Measurements from ENCODE around the gene KANSL1. TPM values are rescaled to one million over a fixed set of nuclear protein-coding genes. Genes with fewer than 3 reads are reported as not detected.
"Not testable (repeated sequence)": the region's sequence is repeated elsewhere in the genome, so short reads cannot be mapped to it uniquely, and the experiment has no call there.

Gene KANSL1
- total RNA-seq, 1 donor from 2014 or later, result 129 TPM

DNA sequence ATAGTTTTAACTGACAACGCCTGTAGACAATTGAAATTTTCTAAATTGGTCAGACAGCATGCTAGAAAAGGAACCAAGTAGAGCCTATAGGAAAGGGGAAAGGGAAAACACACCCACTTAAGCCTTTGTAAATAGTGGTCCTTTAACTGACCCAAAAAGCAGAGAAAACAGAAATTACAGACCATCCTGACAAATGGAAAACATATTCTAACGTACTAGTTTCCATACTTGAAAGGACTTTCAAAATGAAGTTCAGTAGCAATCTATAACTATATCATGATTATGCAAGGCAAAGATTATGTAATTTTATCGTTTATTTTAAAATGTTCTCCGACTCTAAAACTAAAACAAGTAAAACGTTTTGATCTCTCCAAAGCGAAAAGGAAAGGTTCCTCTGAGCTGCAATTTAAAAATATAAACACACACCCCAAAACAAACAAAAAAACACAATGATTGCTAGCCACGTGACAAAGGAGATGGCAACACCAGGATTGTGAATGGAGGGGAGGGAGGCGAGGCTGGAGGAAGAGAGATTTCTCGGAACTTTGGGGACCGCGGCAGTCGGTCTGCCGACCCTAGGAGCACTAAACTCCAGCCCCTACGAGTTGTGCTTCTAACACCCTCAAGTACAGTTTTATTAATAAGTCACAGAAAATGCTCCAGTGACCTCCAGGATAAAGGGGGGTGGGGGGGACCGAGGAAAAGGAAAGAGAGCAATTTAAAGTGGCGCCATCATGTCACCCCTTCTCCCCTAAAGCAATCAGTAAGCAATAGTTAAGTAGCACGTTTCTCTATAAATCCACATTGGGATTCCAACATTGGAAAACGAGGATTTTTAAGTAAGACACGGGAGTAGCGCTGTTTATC lies 1.7 kb downstream of the KANSL1 start:
- H3K4me1 Mint-ChIP-seq (ENCODE audit: unreplicated experiment), result peaks cover 47% of the 10 kb centered on the region
- TF ChIP-seq, protein P1, sequence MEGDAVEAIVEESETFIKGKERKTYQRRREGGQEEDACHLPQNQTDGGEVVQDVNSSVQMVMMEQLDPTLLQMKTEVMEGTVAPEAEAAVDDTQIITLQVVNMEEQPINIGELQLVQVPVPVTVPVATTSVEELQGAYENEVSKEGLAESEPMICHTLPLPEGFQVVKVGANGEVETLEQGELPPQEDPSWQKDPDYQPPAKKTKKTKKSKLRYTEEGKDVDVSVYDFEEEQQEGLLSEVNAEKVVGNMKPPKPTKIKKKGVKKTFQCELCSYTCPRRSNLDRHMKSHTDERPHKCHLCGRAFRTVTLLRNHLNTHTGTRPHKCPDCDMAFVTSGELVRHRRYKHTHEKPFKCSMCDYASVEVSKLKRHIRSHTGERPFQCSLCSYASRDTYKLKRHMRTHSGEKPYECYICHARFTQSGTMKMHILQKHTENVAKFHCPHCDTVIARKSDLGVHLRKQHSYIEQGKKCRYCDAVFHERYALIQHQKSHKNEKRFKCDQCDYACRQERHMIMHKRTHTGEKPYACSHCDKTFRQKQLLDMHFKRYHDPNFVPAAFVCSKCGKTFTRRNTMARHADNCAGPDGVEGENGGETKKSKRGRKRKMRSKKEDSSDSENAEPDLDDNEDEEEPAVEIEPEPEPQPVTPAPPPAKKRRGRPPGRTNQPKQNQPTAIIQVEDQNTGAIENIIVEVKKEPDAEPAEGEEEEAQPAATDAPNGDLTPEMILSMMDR (conservative IDR thresholded peaks at IDR 0.05), result no peak
- peak overlapping the region; percentile 97 for H3K27ac Mint-ChIP-seq
- no peaks in the 10 kb centered on the region for H3K27me3 Mint-ChIP-seq
- DNase-seq (ENCODE audit: extremely low spot score, unreplicated experiment), result no peak
- H3K4me3 Mint-ChIP-seq, result peak overlapping the region; percentile 91
- no peaks in the 10 kb centered on the region for H3K9me3 Mint-ChIP-seq
- peaks cover 11% of the 10 kb centered on the region for H3K36me3 Mint-ChIP-seq

DNA sequence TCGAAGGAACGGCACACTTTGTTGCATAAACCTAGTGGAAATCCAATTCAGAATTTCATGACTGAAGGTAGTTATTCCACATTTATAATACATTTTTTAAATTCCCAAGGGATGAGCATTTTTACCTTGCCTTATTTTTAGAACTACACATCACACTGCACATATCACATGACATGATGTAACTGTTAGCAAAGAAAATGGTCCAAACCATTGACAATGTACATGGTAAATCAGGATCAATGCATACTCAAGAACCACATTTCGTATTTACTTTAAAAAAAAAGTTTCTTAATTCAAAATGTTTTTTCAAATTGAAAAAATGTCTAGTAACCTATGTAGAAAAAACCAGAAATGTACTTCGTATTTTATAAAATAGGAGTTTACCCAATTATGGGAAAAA lies 2.5 kb downstream of the KANSL1 start:
- H3K27ac Mint-ChIP-seq, result peak overlapping the region; percentile 81
- H3K36me3 Mint-ChIP-seq, result peaks cover 11% of the 10 kb centered on the region
- TF ChIP-seq, protein P1 (conservative IDR thresholded peaks at IDR 0.05), result no peak
- H3K4me1 Mint-ChIP-seq (ENCODE audit: unreplicated experiment), result peaks cover 48% of the 10 kb centered on the region
- H3K4me3 Mint-ChIP-seq, result peak overlapping the region; percentile 91
- no peaks in the 10 kb centered on the region for H3K27me3 Mint-ChIP-seq
- DNase-seq (ENCODE audit: extremely low spot score, unreplicated experiment), result no peak
- no peaks in the 10 kb centered on the region for H3K9me3 Mint-ChIP-seq

DNA sequence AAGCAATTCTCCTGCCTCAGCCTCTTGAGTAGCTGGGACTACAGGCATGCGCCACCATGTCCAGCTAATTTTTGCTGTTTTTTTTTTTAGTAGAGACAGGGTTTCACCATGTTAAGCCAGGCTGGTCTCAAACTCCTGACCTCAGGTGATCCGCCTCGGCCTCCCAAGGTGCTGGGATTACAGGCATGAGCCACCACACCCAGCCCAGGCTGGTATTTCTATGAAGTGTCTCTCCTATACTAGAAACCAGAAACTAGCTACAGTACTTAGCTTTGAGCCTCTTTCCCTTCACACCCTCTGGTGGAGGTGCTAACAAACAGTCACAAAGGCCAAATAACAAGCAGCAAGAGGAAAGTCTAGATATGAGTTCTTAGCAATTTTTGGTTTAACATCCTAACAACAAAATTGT lies 6.4 kb downstream of the KANSL1 start:
- not testable (repeated sequence) for H3K27me3 Mint-ChIP-seq; DNase-seq (ENCODE audit: extremely low spot score, unreplicated experiment); H3K9me3 Mint-ChIP-seq
- peak overlapping the region; percentile 83 for H3K27ac Mint-ChIP-seq
- H3K4me3 Mint-ChIP-seq, result peak overlapping the region; percentile 35
- TF ChIP-seq, protein P1 (conservative IDR thresholded peaks at IDR 0.05), result peak; percentile 58
- peaks cover 18% of the 10 kb centered on the region for H3K36me3 Mint-ChIP-seq
- peaks cover 66% of the 10 kb centered on the region for H3K4me1 Mint-ChIP-seq (ENCODE audit: unreplicated experiment)

DNA sequence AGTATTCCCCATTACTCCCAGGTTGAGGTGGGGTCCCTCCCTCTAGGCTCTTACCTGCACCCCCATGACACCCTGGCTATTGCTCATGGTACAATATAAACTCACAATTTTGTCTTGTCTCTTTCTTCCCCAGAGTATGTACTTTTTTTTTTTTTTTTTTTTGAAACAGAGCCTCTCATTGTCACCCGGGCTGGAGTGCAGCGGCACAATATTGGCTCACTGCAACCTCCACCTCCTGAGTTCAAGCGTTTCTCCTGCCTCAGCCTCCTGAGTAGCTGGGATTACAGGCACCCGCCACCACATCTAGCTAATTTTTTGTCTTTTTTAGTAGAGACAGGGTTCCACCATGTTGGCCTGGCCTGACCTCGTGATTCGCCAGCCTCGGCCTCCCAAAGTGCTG lies 8.5 kb downstream of the KANSL1 start:
- H3K36me3 Mint-ChIP-seq, result peaks cover 13% of the 10 kb centered on the region
- no peak overlapping the region for H3K27ac Mint-ChIP-seq

DNA sequence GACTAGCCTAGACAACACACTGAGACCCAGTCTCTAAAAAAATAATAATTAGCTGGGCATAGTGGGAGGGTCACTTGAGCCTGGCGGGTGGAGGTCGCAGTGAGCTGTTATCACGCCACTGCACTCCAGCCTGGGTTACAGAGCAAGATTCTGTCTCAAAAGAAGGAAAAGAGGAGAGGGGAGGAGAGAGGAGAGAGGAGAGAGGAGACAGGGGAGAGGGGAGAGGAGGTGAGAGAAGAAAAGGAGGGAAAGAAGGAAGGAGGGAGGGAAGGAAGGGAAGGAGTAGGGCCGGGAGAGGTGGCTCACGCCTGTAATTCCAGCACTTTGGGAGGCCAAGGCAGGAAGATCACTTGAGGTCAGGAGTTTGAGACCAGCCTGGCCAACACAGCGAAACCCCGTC lies 9.8 kb downstream of the KANSL1 start:
- peaks cover 13% of the 10 kb centered on the region for H3K36me3 Mint-ChIP-seq
- not testable (repeated sequence) for H3K9me3 Mint-ChIP-seq; DNase-seq (ENCODE audit: extremely low spot score, unreplicated experiment); H3K27me3 Mint-ChIP-seq; H3K4me3 Mint-ChIP-seq
- peak overlapping the region; percentile 53 for H3K27ac Mint-ChIP-seq
- peaks cover 59% of the 10 kb centered on the region for H3K4me1 Mint-ChIP-seq (ENCODE audit: unreplicated experiment)

More for the DNA sequence above, 8.5 kb downstream of the KANSL1 start:
- Mint-ChIP-seq H3K9me3 (no peaks in the 10 kb centered on the region), H3K27me3 (no peaks in the 10 kb centered on the region), H3K4me1 (ENCODE audit: unreplicated experiment) (peaks cover 56% of the 10 kb centered on the region), H3K4me3 (peak overlapping the region; percentile 1)
- TF ChIP-seq, protein P1 (conservative IDR thresholded peaks at IDR 0.05), result no peak
- no peak for DNase-seq (ENCODE audit: extremely low spot score, unreplicated experiment)

DNA sequence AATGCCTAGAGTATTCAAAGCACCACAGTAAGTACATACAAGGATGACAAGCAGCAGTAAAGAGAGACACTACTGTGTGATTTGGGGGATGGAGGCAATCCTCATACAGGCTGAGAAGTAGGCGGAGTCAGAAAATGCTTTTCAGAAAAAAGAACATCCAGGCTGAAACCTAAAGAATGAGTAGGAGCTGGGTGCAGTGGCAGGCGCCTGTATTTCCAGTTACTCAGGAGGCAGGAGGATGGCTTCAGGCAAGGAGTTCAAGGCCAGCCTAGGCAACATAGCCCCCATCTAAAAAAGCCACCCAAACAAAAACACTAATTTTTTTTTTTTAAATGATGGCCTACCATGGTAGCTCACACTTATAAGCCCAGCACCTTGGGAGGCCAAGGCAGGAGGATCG lies 10.3 kb downstream of the KANSL1 start:
- Mint-ChIP-seq H3K36me3 (peaks cover 10% of the 10 kb centered on the region), H3K9me3 (no peaks in the 10 kb centered on the region), H3K4me3 (peak overlapping the region; percentile 3), H3K27me3 (no peaks in the 10 kb centered on the region), H3K4me1 (ENCODE audit: unreplicated experiment) (peaks cover 59% of the 10 kb centered on the region), H3K27ac (peak overlapping the region; percentile 53)
- DNase-seq (ENCODE audit: extremely low spot score, unreplicated experiment), result no peak
- TF ChIP-seq, protein P1 (conservative IDR thresholded peaks at IDR 0.05), result no peak
